HG02884 (cell line): ENCODE measurements around the gene NMRK1.

ENCODE experiments used
- ATAC-seq: cut with Tn5 transposase; IDR thresholded peaks from one replicate; pipeline ENCODE4 v1.9.1; 2021; ENCODE audit warnings: mild to moderate bottlenecking, moderate library complexity; ENCODE audit not compliant: unreplicated experiment

The NMRK1 gene

GRCh38 chr9:75063556-75064305, 24.2 kb downstream of the NMRK1 start:
- ATAC-seq: no peak

GRCh38 chr9:75061169-75061568, 26.8 kb downstream of the NMRK1 start:
- ATAC-seq: no peak

DNA sequence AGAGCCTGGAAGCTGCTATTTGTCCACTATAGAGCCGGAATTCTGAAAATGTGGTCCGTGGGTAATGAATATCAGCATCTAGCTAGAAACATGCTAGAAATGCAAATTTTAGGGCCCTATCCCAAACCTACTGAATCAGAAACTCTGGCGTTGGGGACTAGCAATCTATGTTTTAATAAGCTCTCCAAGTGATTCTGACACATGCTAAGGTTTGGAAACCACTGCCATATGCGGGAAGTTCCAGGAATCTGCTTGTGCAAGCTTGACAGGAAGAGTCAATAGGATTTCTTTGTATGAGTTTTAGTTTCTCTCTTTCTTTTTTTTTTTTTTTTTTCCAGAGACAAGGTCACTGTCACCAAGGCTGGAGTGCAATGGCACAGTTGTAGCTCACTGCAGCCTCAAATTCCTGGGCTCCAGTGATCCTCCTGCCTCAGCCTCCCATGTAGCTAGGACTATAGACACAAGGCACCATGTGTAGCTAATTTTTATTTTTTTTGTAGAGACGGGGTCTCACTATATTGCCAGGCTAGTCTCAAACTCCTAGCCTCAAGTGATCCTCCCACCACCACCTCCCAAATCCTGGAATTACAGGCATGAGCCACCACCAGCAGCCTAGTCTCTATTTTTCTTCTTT, 33.5 kb downstream of the NMRK1 start:
- no peak for ATAC-seq

DNA sequence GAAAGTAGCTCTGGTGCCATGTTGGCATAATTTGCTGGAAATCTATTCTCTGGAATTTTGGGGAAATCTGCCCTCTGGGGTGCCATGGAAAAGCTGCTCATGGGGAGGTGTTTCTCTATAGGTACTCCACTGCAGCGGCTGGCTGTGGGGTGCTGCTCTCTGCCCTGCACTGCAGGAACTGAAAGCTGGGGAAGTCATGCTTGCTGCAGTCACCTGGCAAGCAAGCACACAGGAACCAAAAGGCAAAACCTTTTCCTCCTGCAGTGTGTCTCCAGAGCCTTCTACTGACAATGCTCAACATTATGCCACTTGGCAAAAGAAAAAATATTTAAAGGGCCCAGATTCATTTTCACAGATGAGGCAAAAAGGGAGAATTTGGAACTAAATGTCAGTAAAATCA, 34.1 kb downstream of the NMRK1 start:
- peak; percentile 97 for ATAC-seq

GRCh38 chr9:75051285-75051684, 36.7 kb downstream of the NMRK1 start:
- no peak for ATAC-seq

- no peak for ATAC-seq
These were observed 40.4 kb downstream of the NMRK1 start for GRCh38 chr9:75047506-75047905.

- no peak for ATAC-seq
These were observed 41.1 kb downstream of the NMRK1 start for GRCh38 chr9:75046725-75047345.

GRCh38 chr9:75041041-75041440, 46.9 kb downstream of the NMRK1 start:
- no peak for ATAC-seq

- ATAC-seq: no peak
These were observed 48.2 kb downstream of the NMRK1 start for GRCh38 chr9:75039801-75040200.

DNA sequence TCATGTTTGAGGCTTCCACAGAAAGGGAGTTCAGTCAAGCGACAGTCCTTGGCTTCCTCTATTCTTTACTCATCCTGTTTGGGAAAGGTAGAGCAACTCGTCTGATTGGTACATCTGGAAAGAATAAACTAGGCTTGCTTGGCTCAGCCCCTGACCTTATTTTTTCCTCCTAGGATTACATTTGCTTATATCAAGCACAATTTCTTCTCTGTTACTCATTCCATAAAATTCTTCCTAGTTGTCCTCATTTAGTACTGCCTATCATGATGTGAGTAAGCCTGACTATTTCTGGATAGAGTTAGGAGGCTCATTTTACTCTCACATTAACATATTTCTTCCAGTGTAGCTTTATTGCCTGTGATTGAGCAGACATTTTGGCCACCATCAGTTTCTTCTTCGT, 48.9 kb downstream of the NMRK1 start:
- no peak for ATAC-seq

- ATAC-seq: no peak
These were observed 51.2 kb downstream of the NMRK1 start for GRCh38 chr9:75036793-75037192.

- ATAC-seq: no peak
These were observed 54.0 kb downstream of the NMRK1 start for GRCh38 chr9:75033791-75034473.

DNA sequence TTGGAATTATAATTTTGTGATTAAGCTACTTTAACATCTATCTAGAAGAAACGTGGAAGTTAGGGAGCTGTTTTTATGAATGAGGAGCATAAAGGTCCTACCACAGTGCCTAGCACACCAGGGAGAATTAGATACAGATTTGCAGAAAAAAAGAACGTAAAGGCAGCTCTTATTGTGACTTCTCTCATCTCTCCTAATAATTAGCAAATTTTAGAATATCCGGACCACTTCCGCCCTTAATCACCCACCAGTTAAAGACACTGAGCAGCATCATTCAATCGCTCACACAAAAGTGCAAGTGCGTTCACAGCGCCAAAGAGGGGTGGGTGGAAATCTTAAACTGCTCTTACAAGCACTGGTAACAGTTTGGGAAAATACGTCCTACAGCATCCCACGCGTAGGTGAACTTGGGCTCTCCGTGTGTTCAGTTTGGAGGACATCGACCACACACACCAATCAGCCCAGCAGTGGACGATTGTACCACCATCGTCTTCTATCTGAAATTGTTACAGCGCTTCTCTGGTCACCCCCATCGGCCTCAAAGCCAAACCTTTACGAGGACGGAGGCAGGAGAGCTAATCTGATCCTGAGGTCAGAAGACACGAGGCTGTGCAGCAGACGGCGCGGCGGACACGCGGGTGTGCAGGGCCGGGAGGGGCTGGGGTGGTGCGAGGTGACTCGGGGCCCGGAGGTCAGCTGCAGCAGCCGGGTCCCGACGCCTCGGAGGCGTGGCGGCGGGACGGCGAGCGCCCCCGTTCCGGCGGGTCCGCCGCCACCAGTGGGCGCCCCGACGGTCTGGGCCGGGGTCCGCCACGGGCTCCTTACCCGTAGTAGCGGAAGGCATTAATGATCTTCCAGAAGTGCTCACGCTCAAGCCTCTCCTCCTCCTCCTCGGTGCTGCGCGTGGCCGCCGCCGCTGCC, 60.5 kb downstream of the NMRK1 start:
- peak; percentile 35 for ATAC-seq

DNA sequence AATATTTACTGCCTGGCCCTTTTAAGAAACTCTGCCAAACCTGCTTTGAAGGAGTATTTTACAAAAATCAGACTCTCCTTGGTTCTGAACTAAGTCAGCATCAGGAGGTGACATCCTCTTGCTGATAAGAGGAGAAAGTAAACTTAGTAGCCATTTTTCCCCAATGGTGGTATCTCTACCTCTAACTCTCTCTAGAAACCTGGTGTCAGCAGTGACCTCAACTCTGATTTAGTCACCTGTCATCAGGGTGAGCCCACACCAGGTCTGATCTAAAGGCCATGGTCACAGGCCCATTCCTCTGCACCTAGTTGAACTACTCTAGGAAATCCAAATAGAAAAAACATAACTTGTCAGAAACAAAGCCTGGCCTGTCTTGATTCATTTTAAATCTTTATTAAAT, 64.1 kb downstream of the NMRK1 start:
- no peak for ATAC-seq

- ATAC-seq: no peak
These were observed 68.3 kb downstream of the NMRK1 start for GRCh38 chr9:75019654-75020053.

DNA sequence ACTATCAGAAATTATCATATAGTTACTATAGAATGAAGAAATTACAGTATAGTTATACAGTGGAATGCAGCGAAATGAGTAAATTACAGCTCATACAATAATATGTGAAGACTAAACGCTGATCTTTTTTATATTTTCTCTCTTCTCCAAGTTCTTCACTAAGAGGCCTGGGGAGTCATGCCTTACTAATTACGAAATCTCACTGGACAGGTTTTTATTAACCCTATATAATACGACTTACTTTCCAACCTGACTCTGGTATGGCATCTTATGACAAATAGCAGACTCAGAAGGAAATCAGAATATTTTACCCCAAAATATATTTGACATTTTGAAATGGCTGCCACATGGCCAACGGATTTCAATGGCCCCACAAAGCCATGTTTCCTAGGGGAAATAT, 68.9 kb downstream of the NMRK1 start:
- no peak for ATAC-seq

GRCh38 chr9:75017378-75017777, 70.6 kb downstream of the NMRK1 start:
- no peak for ATAC-seq

DNA sequence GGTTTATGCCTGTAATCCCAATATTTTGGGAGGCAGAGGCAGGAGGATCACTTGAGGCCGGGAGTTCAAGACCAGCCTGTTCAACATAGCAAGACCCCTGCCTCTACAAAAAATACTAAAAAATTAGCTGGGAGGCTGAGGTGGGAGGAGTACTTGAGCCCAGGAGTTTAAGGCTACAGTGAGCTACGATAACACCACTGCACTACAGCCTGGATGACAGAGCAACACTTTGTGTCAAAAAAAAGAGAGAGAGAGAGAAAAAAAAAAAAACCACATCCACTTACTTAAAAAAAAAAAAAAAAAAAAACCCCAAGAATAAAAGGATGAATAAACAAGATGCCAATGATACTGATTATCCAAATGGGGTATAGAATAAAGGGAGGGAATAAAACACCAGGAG, 74.2 kb downstream of the NMRK1 start:
- no peak for ATAC-seq
